Measurements from ENCODE around the gene CCDC142. TPM values are rescaled to one million over a fixed set of nuclear protein-coding genes. Genes with fewer than 3 reads are reported as not detected.
"Not testable (repeated sequence)": the region's sequence is repeated elsewhere in the genome, so short reads cannot be mapped to it uniquely, and the experiment has no call there.

Gene CCDC142
- total and polyA plus RNA-seq, 2 of the 8 experiments (the other 6 are each of a cell fraction or from before 2014, with no cell fraction given): 6.0 to 10.7 TPM

DNA sequence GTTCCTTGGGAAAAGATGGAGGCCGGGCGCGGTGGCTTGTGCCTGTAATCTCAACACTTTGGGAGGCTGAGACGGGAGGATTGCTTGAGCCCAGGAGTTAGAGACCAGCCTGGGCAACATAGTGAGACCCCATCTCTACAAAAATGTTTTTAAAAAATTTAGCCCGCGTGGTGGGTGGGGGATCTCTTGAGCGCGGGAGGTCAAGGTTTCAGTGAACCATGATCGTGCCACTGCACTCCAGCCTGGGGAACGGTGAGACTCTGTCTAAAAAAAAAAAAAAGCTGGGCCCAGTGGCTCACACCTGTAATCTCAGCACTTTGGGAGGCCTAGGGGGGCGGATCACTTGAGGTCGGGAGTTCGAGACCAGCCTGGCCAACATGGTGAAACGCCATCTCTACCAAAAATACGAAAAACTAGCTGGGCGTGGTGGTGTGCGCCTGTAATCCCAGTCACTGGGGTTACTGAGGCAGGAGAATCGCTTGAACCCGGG, 922 bp upstream of the CCDC142 start:
- H3K4ac ChIP-seq (replicated peaks; ENCODE audit: insufficient read length, low read depth, low read length); FAIRE-seq; H3K4me1 ChIP-seq (replicated peaks in 1 of 4; ENCODE audit: control insufficient read depth in 3 of 4, insufficient read depth in 4 of 4, low read length in 3 of 4); H4K20me1 ChIP-seq (replicated peaks in 1 of 2; ENCODE audit: control insufficient read depth in 1 of 2, insufficient read depth in 2 of 2, low read length in 2 of 2); H3K14ac ChIP-seq (ENCODE audit: insufficient read length); H2BK120ac ChIP-seq (replicated peaks; ENCODE audit: low read depth, low read length); H3K23ac ChIP-seq (ENCODE audit: insufficient read length); H3K27me3 ChIP-seq (replicated peaks in 1 of 4; ENCODE audit: control insufficient read depth in 3 of 4, extremely low read depth in 1 of 4, insufficient read depth in 3 of 4, low read length in 3 of 4); H3K18ac ChIP-seq (ENCODE audit: extremely low read depth, low read length); DNase-seq (ENCODE audit: low read depth in 1 of 2, low spot score in 2 of 2); H3K36me3 ChIP-seq (ENCODE audit: control insufficient read depth in 2 of 4, insufficient read depth in 4 of 4, low read length in 3 of 4); H3K9me3 ChIP-seq (ENCODE audit: insufficient read depth in 2 of 2, low read depth in 1 of 2, low read length in 1 of 2); H3K23me2 ChIP-seq (ENCODE audit: low read depth, low read length); H3K79me1 ChIP-seq (ENCODE audit: low read depth, low read length); H3K79me2 ChIP-seq (ENCODE audit: control insufficient read depth in 1 of 2, insufficient read depth in 2 of 2, low read length in 2 of 2); H2BK12ac ChIP-seq (ENCODE audit: low read depth, low read length); H4K91ac ChIP-seq (replicated peaks; ENCODE audit: insufficient read length, low read length); H3K27ac ChIP-seq (ENCODE audit: low read depth, low read length); H2BK15ac ChIP-seq (ENCODE audit: low read length); H3K9ac ChIP-seq (replicated peaks in 1 of 4; ENCODE audit: extremely low read depth in 1 of 4, low read depth in 3 of 4, low read length in 3 of 4); H2AFZ ChIP-seq (ENCODE audit: low read length); H2AK5ac ChIP-seq (ENCODE audit: low read depth, low read length); H2BK20ac ChIP-seq (ENCODE audit: low read length); H3K56ac ChIP-seq (replicated peaks; ENCODE audit: insufficient read length, low read depth, low read length); H2BK5ac ChIP-seq (ENCODE audit: low read depth, low read length): not testable (repeated sequence)
- peak overlapping the region; percentile 21 for H4K5ac ChIP-seq (ENCODE audit: insufficient read length, low read depth, low read length)
- CTCF ChIA-PET (ENCODE audit: partially characterized antibody): interaction anchor here (0.7 to 8.0 kb wide), 19 partner anchors 9 to 104 kb away, joined by 3 to 73 read pairs (median 10); partner anchors contain the start of genes INO80B, LBX2, MOGS and MRPL53
- TF ChIP-seq KDM1A (IDR thresholded peaks at IDR 0.05; ENCODE audit: borderline replicate concordance, low read length): peak; percentile 79; the same call in 1 of the 2 replicates
- POLR2A ChIA-PET (ENCODE audit: partially characterized antibody): interaction anchor here (0.9 to 7.3 kb wide), 16 partner anchors 9 to 103 kb away, joined by 3 to 85 read pairs (median 8); partner anchors contain the start of genes AUP1, HTRA2, INO80B and LBX2
- H4K8ac ChIP-seq (ENCODE audit: extremely low read depth, insufficient read depth, low read length): peak overlapping the region; percentile 89
- peak overlapping the region; percentile 98 to 100 for H3K4me2 ChIP-seq (ENCODE audit: insufficient read depth in 1 of 2, low read depth in 2 of 2, low read length in 2 of 2)
- peak overlapping the region; percentile 69 to 99 (median 93); a peak in 7 of 8 replicates for H3K4me3 ChIP-seq (ENCODE audit: extremely low read depth in 1 of 4, insufficient read depth in 2 of 4, low read depth in 3 of 4, low read length in 4 of 4)
- 90% methylated on average over 19 of the region's 19 CpGs; no CpG with 5 or more reads in 1 of the 2 experiments for whole genome bisulfite sequencing, 2 experiments (ENCODE audit: extremely low coverage in 1 of 2, insufficient coverage in 1 of 2, insufficient read length in 1 of 2, insufficient replicate concordance in 2 of 2, low coverage in 1 of 2, low lambda C conversion rate in 2 of 2, missing lambda C conversion rate in 1 of 2)

Data from H1 (cell line).